GM18909 (cell line): ENCODE data around the gene SPEM2.

Source experiments
- ATAC-seq: cut with Tn5 transposase; IDR thresholded peaks from one replicate; pipeline ENCODE4 v1.9.1; 2021; ENCODE audit warnings: mild to moderate bottlenecking; ENCODE audit not compliant: unreplicated experiment, poor library complexity

Gene SPEM2

DNA sequence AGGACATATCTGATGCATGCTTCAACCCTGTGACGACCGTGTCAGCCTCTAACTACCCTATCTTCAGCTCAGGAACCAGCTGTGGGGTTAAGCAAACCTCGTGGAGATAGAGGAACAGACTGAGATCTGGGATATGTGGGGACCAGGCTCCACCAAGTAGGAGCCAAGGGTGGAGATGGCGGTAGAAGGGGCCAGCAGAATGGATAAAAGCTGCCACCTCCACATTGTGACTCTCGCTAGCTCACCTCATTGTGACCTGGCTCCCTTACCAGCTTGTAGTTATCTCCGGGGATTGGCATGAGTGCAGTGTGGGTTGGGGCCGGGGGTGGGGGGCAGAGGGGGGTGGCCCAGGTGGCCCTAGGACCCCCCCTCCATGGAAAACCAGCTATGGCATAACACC lies at the start of gene SPEM2:
TSS of gene SPEM2 (plus strand) at position 301 of the 400 bp plus-strand sequence. CDS start at position 374, 73 bp downstream.
- no peak for ATAC-seq

DNA sequence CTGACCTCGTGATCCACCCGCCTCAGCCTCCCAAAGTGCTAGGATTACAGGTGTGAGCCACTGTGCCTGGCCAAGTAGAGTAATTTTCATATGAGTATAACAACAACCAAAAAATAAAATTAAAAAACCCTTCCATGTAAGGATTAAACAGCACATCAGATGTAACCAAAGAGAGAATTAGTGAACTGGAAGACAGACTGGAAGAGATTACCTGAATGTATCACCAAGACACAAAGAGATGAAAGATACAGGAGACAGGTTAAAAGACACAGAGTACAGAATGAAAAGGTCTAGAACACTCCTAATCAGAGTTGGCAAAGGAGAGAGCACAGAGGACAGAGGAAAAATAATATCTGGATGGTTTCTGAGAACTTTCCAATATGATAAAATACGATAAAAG lies 46.3 kb upstream of the SPEM2 start:
- no peak for ATAC-seq

- no peak for ATAC-seq
Measured at GRCh38 chr17:7380321-7380720, 45.1 kb upstream of the SPEM2 start.

GRCh38 chr17:7380855-7381683 lies 44.3 kb upstream of the SPEM2 start, which contains the start of gene TNK1:
TSS of gene TNK1 (plus strand) at chr17:7381089. CDS start at chr17:7382927, 1,838 bp downstream.
- no peak for ATAC-seq

DNA sequence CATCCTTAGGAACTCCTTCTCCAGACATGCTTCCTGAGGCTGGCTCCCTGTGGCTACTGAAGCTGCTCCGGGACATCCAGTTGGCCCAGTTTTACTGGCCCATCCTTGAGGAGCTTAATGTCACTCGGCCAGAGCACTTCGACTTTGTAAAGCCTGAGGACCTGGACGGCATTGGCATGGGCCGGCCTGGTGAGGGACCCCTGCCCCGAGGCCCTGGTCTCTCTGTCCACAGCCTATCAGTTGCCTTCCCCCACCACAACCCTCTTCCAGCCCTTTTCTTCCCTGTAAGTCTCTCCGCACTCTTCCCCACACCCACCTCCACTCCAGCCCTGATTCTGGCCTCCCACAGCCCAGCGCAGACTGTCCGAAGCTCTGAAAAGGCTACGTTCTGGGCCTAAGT lies 42.5 kb upstream of the SPEM2 start:
- ATAC-seq, result no peak

- no peak for ATAC-seq
Measured at GRCh38 chr17:7383371-7383741, 42.1 kb upstream of the SPEM2 start.

GRCh38 chr17:7383742-7384488 lies 41.5 kb upstream of the SPEM2 start:
- ATAC-seq, result no peak

- ATAC-seq, result no peak
Measured at GRCh38 chr17:7384489-7385081, 40.8 kb upstream of the SPEM2 start.

DNA sequence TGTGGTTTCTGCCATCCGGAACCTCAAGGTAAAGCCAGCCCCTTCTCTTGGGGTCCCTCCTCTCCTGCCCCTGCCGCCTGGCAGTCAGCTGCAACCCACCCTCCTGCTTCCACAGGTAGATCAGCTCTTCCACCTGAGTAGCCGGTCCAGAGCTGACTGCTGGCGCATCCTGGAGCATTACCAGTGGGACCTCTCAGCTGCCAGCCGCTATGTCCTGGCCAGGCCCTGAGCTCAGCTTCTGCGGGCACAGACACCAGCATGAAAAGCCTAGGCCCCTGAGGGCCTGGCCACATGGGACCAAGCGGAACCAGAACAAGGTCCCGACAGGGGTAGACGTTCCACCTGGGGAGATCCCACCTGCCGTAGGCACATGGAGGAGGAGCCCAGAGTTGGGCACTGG lies 36.6 kb upstream of the SPEM2 start:
- no peak for ATAC-seq

DNA sequence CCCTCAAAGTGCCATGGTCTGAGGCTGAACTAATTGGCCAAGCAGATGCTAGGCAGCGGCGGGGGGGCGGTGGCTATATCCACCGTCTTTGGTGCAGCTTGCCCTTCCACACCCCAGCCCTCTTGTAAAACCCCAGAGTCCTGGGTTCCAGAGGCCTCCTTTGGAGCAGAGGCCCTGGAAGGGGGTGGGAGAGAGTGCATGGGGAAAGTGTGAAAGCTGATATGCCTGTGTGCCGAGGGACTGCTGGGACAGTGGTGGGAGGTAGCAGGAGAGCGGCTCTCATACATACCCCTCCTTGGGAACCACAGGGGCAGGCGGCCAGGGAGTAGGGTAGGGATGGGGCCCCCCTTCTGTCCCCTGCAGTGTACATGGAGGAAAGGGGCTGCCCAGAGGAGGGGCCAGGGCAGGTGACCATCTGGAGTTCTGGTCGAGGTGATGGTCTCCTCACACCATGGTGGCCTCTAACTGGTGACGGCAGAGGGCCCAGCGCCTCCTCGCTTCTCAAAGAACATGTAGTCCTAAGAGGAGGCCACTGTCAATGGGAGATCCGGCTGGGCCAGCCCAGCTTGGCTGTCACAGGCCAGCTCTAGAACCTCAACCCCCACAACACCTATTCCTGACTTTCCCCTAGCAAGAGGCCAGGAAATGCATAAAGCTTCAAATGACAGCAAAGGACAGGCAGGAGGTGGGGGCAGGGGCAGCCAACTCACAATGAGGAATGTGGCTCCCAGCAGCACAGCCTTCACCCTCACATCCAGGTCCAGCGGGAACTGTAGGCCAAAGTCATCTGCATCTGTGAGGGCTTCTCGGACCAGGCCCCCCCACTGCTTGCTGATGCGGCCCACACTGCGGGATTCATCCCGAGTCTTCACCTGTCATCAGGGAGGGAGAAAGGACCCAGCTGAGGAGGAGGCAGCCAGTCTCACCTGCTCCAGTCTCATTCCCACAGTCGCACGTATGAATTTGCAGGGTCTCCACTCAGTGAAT lies 35.2 kb upstream of the SPEM2 start:
- no peak for ATAC-seq

DNA sequence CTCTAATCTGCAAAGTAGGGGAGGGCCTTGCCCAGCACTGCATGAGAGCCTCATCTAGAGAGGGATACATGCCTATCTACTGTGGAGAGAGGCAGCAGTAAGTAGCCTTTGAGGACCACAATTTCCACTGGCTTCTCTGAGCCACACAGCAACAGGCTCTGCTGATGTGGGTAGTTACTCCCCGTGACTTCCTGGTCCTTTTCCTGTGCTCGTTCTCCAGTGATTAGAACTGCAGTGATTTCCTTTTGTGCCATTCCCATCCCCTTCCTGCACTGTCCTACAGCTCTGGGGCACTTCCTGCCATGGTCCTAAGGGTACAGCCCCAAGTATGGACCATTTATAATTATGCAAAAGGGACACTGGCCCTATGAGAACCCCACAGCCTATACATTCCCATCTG lies 34.1 kb upstream of the SPEM2 start:
- ATAC-seq, result no peak

DNA sequence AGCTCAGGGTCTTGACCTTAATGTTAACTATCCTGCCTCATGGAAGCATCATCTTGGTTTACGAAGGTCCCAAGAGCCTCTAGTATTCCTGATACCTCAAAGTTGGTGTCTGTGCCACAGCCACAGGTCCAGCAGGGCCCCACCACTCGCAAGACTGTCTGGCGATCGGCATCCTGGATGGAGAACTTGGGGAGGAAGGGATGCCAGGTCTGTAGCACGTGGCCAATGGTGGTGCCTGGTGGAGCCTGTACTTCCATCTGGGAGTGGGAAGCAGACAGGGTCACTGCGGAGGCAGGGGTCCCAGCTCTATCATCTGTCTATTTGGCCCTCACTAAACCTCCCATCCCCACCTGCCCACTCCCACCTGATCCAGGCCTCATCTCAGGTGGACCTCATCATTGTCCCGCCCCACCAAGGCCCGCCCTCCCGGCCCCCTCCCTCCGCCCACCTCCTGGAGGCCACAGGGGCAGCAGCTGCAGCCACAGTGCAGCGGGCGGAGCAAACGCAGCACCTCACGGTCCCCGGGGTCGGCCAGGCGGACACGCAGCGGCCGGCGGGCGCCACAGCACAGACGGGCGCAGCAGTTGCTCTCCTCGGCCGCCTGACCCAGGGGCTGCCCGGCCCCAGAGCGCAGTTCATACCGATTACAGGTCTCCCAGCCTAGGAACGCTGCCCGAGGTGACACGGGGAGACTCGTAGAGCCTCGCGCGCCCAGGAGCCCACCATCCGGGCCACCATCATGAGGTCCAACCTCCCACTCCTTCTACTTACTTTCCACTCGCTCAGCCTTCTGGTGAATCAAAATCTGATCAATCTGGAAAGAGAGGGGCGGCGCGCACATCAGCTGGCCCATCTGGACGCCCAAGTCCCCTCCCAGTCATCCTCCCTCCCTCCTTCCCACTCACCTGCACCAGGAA lies 32.5 kb upstream of the SPEM2 start:
- ATAC-seq, result no peak

DNA sequence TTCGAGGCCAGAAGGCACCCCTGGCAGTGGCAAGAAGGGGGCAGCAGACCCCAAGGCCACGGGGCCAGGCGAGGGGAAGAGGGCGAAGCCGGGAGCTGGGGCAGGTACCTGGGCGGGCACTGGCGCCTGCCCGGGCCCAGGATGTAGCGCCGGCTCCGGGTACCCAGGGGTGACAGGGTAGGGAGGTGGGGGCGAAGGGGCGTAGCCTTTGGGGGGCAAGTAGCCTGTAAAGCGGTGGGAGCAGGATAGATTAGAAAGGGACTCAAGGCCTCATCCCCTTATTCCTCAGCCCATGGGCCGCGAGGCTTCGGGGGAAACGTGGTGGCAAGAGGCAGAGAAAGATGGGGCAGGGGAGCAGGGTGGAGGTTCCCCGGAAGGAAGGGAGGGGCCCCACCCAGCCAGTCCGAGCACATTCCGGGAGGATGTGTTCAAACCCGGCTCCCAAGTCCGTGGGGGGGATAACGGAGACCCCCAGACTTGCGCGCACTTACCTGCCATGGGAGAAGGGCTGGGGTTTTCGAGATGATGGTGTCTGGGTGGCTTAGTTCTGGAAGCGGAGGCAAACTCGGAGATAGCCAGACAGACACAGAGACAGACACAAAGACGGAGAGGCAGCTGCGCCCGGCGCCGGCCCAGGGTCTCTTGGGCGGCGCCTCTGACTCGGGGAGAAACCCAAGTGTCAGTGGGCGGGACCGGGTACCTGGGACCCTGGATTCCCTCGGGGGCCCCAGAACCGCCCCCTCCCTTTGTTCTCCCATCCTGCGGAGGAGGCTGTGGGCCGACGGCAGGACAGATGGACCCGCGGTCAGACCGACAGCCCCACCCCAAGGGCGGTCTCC lies 31.6 kb upstream of the SPEM2 start:
- peak; percentile 51 for ATAC-seq

- ATAC-seq, result peak; percentile 80
Measured at GRCh38 chr17:7394452-7395191, 30.8 kb upstream of the SPEM2 start, which contains the start of gene PLSCR3. TSS of gene PLSCR3 (minus strand) at chr17:7394525. CDS start at chr17:7394110, 415 bp downstream.

DNA sequence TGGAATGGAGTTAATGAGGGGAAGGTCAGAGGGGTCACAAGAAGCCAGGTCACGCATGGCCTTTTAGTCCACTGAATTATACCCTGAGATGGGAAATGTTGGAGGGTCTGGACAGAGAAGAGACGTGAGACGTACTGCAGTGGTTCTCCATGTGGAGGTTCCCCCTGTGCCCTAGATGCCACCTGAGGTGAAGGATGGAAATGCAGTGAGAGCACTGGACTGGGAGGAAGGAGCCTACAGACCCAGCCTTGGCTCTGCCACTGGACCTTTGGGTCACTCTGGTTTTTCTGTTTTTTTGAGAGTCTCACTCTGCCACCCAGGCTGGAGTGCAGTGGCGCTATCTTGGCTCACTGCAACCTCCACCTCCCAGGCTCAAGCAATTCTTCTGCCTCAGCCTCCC lies 29.3 kb upstream of the SPEM2 start:
- no peak for ATAC-seq

DNA sequence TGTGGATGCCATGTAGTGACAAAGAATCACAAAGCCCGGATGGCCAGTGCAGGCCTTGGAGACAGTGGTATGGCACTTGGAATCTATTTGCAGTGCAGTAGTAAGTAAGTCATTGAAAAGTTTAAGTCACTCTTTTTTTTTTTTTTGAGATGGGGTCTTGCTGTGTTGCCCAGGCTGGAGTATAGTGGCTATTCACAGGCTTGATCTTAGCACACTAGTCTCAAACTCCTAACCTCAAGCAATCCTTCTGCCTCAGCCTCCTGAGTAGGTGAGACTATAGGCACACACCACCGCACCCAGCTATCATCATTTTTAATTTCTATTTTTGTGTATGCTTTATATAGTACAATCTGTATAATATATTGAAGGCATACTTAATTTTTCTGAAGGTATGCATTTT lies 26.8 kb upstream of the SPEM2 start:
- no peak for ATAC-seq

GRCh38 chr17:7403043-7403726 lies 22.2 kb upstream of the SPEM2 start:
- ATAC-seq, result no peak
